Measurements from ENCODE around the gene GNAS-AS1. TPM values are rescaled to one million over a fixed set of nuclear protein-coding genes. Genes with fewer than 3 reads are reported as not detected.

Gene GNAS-AS1
- total and polyA plus RNA-seq, 2 of the 8 experiments (the other 6 are each of a cell fraction or from before 2014, with no cell fraction given): 4.7 to 13.7 TPM

GRCh38 chr20:58819921-58820320, 30.8 kb downstream of the GNAS-AS1 start:
- H3K23me2 ChIP-seq (ENCODE audit: low read depth, low read length): no peaks in the 10 kb centered on the region
- 89% methylated on average over 13 of the region's 13 CpGs; no CpG with 5 or more reads in 1 of the 2 experiments for WGBS, 2 experiments (ENCODE audit: extremely low coverage in 1 of 2, insufficient coverage in 1 of 2, insufficient read length in 1 of 2, insufficient replicate concordance in 2 of 2, low coverage in 1 of 2, low lambda C conversion rate in 2 of 2, missing lambda C conversion rate in 1 of 2)
- peaks cover 2% of the 10 kb centered on the region; the same call in 1 of the 2 replicates for H3K79me1 ChIP-seq (ENCODE audit: low read depth, low read length)
- no peak overlapping the region for H2BK120ac ChIP-seq (replicated peaks; ENCODE audit: low read depth, low read length)
- H2AK5ac ChIP-seq (ENCODE audit: low read depth, low read length): no peak overlapping the region
- H4K91ac ChIP-seq (replicated peaks; ENCODE audit: insufficient read length, low read length): no peak overlapping the region
- peaks cover 0 to 18% of the 10 kb centered on the region in 2 experiments; a peak in 2 of 4 replicates for H3K79me2 ChIP-seq (ENCODE audit: control insufficient read depth in 1 of 2, insufficient read depth in 2 of 2, low read length in 2 of 2)
- H4K5ac ChIP-seq (ENCODE audit: insufficient read length, low read depth, low read length): no peak overlapping the region
- H4K20me1 ChIP-seq (replicated peaks in 1 of 2; ENCODE audit: control insufficient read depth in 1 of 2, insufficient read depth in 2 of 2, low read length in 2 of 2): peaks cover 0 to 3% of the 10 kb centered on the region in 2 experiments
- no peak overlapping the region for H2BK15ac ChIP-seq (ENCODE audit: low read length)
- FAIRE-seq (no peak), DNase-seq (ENCODE audit: low read depth in 1 of 2, low spot score in 2 of 2) (no peak)
- no peak overlapping the region for H3K18ac ChIP-seq (ENCODE audit: extremely low read depth, low read length)
- H3K36me3 ChIP-seq (ENCODE audit: control insufficient read depth in 2 of 4, insufficient read depth in 4 of 4, low read length in 3 of 4): peaks cover 2 to 41% (median 13%) of the 10 kb centered on the region in 4 experiments; a peak in 5 of 8 replicates
- no peak overlapping the region for H2BK20ac ChIP-seq (ENCODE audit: low read length)
- H3K23ac ChIP-seq (ENCODE audit: insufficient read length): no peak overlapping the region
- H2AFZ ChIP-seq (ENCODE audit: low read length): no peak overlapping the region
- H3K9me3 ChIP-seq (ENCODE audit: insufficient read depth in 2 of 2, low read depth in 1 of 2, low read length in 1 of 2): peaks cover 0 to 3% of the 10 kb centered on the region in 2 experiments; a peak in 1 of 4 replicates
- no peak overlapping the region for H2BK12ac ChIP-seq (ENCODE audit: low read depth, low read length)
- no peak overlapping the region for H3K27ac ChIP-seq (ENCODE audit: low read depth, low read length)
- POLR2A ChIA-PET (ENCODE audit: partially characterized antibody): interaction anchor here (1.2 to 9.9 kb wide), 4 partner anchors 8 to 164 kb away, joined by 3 to 119 read pairs (median 6); no protein-coding TSS in a partner anchor
- H4K8ac ChIP-seq (ENCODE audit: extremely low read depth, insufficient read depth, low read length): no peak overlapping the region; the same call in 1 of the 2 replicates
- no peak overlapping the region for H3K14ac ChIP-seq (ENCODE audit: insufficient read length)
- H3K9ac ChIP-seq (replicated peaks in 1 of 4; ENCODE audit: extremely low read depth in 1 of 4, low read depth in 3 of 4, low read length in 3 of 4): no peak overlapping the region
- no peak overlapping the region for H3K56ac ChIP-seq (replicated peaks; ENCODE audit: insufficient read length, low read depth, low read length)
- no peak overlapping the region for H3K4ac ChIP-seq (replicated peaks; ENCODE audit: insufficient read length, low read depth, low read length)
- H3K4me2 ChIP-seq (ENCODE audit: insufficient read depth in 1 of 2, low read depth in 2 of 2, low read length in 2 of 2): no peak overlapping the region
- no peak overlapping the region for H3K4me3 ChIP-seq (ENCODE audit: extremely low read depth in 1 of 4, insufficient read depth in 2 of 4, low read depth in 3 of 4, low read length in 4 of 4)
- H3K27me3 ChIP-seq (replicated peaks in 1 of 4; ENCODE audit: control insufficient read depth in 3 of 4, extremely low read depth in 1 of 4, insufficient read depth in 3 of 4, low read length in 3 of 4): no peaks in the 10 kb centered on the region
- H3K4me1 ChIP-seq (replicated peaks in 1 of 4; ENCODE audit: control insufficient read depth in 3 of 4, insufficient read depth in 4 of 4, low read length in 3 of 4): 0 out of 7 replicates have a peak, but pooled peaks cover 0 to 2% (median 0%) of the 10 kb centered on the region in 4 experiments
- CTCF ChIA-PET (ENCODE audit: partially characterized antibody): no interaction called here
- no peak overlapping the region for H2BK5ac ChIP-seq (ENCODE audit: low read depth, low read length)
- TF ChIP-seq EZH2 (IDR thresholded peaks at IDR 0.05; ENCODE audit: low read depth, low read length, severe bottlenecking): no peak
- no peak for TF ChIP-seq EP300 (IDR thresholded peaks at IDR 0.05; ENCODE audit: borderline replicate concordance in 1 of 2, low read depth in 2 of 2, low read length in 2 of 2)
- no peak for TF ChIP-seq GABPA (IDR thresholded peaks at IDR 0.05; ENCODE audit: borderline replicate concordance, insufficient read depth, low read length)
- no peak for TF ChIP-seq HDAC2 (IDR thresholded peaks at IDR 0.05; ENCODE audit: borderline replicate concordance in 1 of 2, low read depth in 2 of 2, low read length in 2 of 2)
- TF ChIP-seq RAD21 (IDR thresholded peaks at IDR 0.05 in 1 of 2, conservative IDR thresholded peaks at IDR 0.05 in 1 of 2; ENCODE audit: low read depth in 2 of 2, low read length in 2 of 2): no peak
- TF ChIP-seq BACH1 (IDR thresholded peaks at IDR 0.05; ENCODE audit: low read length): no peak
- no peak for TF ChIP-seq CBX5 (IDR thresholded peaks at IDR 0.05; ENCODE audit: low read depth, low read length)
- TF ChIP-seq POU5F1 (IDR thresholded peaks at IDR 0.05; ENCODE audit: low read depth, low read length): no peak
- TF ChIP-seq TEAD4 (IDR thresholded peaks at IDR 0.05; ENCODE audit: low read depth, low read length): no peak
- TF ChIP-seq MAX (IDR thresholded peaks at IDR 0.05): no peak
- no peak for TF ChIP-seq PHF8 (conservative IDR thresholded peaks at IDR 0.05; ENCODE audit: low read depth, low read length)
